SK-MEL-5 (cell line): ENCODE measurements around the gene ARF6. TPM values are rescaled to one million over a fixed set of nuclear protein-coding genes. Genes with fewer than 3 reads are reported as not detected.
"Not testable (repeated sequence)": the region's sequence is repeated elsewhere in the genome, so short reads cannot be mapped to it uniquely, and the experiment has no call there.

Experiments used
- DNase-seq: peaks from one replicate; pipeline ENCODE4 v3.0.0-alpha.2; 2016; ENCODE audit warnings: low read depth, low spot score
- in situ Hi-C: cut with HindIII; loops from 2 replicates; pipeline ENCODE4 v1.10.0; 2016; ENCODE audit warnings: low sequenced_read_pairs, high pct_unique_total_duplicates, low pct_unique_long_range_greater_than_20kb
- total RNA-seq: library from RNA; depleted of rRNA; stranded (reverse); fragments of >200 nt; shearing (Covaris generic); gene quantifications from 2 replicates; pipeline ENCODE4 v1.2.3, GENCODE V29; 2014

The ARF6 gene
- total RNA-seq, 1 experiment from 2014 or later, result 39.5 TPM

GRCh38 chr14:49896966-49897365 is 4.1 kb downstream of the ARF6 start:
- in situ Hi-C loops, result no loop called here
- no peak for DNase-seq

GRCh38 chr14:49897414-49897813 is 4.5 kb downstream of the ARF6 start:
- in situ Hi-C loops, result no loop called here
- DNase-seq, result no peak

GRCh38 chr14:49897965-49898364 is 5.1 kb downstream of the ARF6 start:
- DNase-seq, result no peak
- in situ Hi-C loops, result no loop called here

GRCh38 chr14:49898485-49898884 is 5.6 kb downstream of the ARF6 start:
- in situ Hi-C loops, result no loop called here
- DNase-seq, result no peak

- in situ Hi-C loops, result no loop called here
Observed at GRCh38 chr14:49900973-49901372, 8.1 kb downstream of the ARF6 start.

GRCh38 chr14:49902679-49903246 is 9.9 kb downstream of the ARF6 start:
- DNase-seq, in situ Hi-C loops: not testable (repeated sequence)

More at GRCh38 chr14:49900973-49901372, 8.1 kb downstream of the ARF6 start:
- DNase-seq, result no peak

- in situ Hi-C loops, result no loop called here
Observed at GRCh38 chr14:49904270-49904669, 11.4 kb downstream of the ARF6 start.

GRCh38 chr14:49905989-49906388 is 13.1 kb downstream of the ARF6 start:
- in situ Hi-C loops, result no loop called here
- DNase-seq, result no peak

More at GRCh38 chr14:49904270-49904669, 11.4 kb downstream of the ARF6 start:
- no peak for DNase-seq

- DNase-seq, result no peak
- in situ Hi-C loops, result no loop called here
Observed at GRCh38 chr14:49907186-49907585, 14.3 kb downstream of the ARF6 start.

- in situ Hi-C loops, result no loop called here
- DNase-seq, result no peak
Observed at GRCh38 chr14:49908433-49908782, 15.5 kb downstream of the ARF6 start.

- in situ Hi-C loops, result no loop called here
- DNase-seq, result no peak
Observed at GRCh38 chr14:49909016-49909415, 16.1 kb downstream of the ARF6 start.

- in situ Hi-C loops, result no loop called here
- no peak for DNase-seq
Observed at GRCh38 chr14:49915085-49915484, 22.2 kb downstream of the ARF6 start.

- DNase-seq, result no peak
- in situ Hi-C loops, result no loop called here
Observed at GRCh38 chr14:49918706-49919105, 25.8 kb downstream of the ARF6 start.

- DNase-seq, result no peak
- in situ Hi-C loops, result no loop called here
Observed at GRCh38 chr14:49919825-49920659, 27.2 kb downstream of the ARF6 start.

GRCh38 chr14:49920935-49921334 is 28.1 kb downstream of the ARF6 start:
- DNase-seq, result no peak
- in situ Hi-C loops, result no loop called here

GRCh38 chr14:49921401-49921800 is 28.5 kb downstream of the ARF6 start:
- in situ Hi-C loops, result no loop called here
- DNase-seq, result no peak

GRCh38 chr14:49923442-49923841 is 30.6 kb downstream of the ARF6 start:
- in situ Hi-C loops, result no loop called here
- no peak for DNase-seq

- in situ Hi-C loops, result no loop called here
Observed at GRCh38 chr14:49923881-49924280, 31.0 kb downstream of the ARF6 start.

GRCh38 chr14:49924852-49925251 is 32.0 kb downstream of the ARF6 start:
- DNase-seq, result no peak
- in situ Hi-C loops, result no loop called here

More at GRCh38 chr14:49923881-49924280, 31.0 kb downstream of the ARF6 start:
- no peak for DNase-seq
